Fibroblast of the aortic adventitia (primary cell): ENCODE data around the gene MTERF1. TPM values are rescaled to one million over a fixed set of nuclear protein-coding genes. Genes with fewer than 3 reads are reported as not detected.
A peak's percentile ranks its signal among the peaks of the same experiment; 100 is the strongest.

Experiments
- DNase-seq: peaks from one replicate; pipeline ENCODE4 v3.0.0-alpha.2; 2010; ENCODE audit warnings: low read depth
- H3K4me3 ChIP-seq: 2 replicates; pipeline ENCODE4 v1.5.1; 2011; ENCODE audit warnings: low read depth, mild to moderate bottlenecking, control low read depth, low read length, moderate library complexity
- total RNA-seq: library from RNA; depleted of rRNA; stranded (reverse); fragments of >200 nt; gene quantifications from 2 replicates; pipeline ENCODE4 v1.2.3, GENCODE V29; 2012; ENCODE audit warnings: low replicate concordance
- TF ChIP-seq, protein P1 (sequence below): IDR thresholded peaks from 2 replicates; pipeline ENCODE4 v1.5.1; 2011; ENCODE audit warnings: mild to moderate bottlenecking, low read length, control low read depth, inconsistent platforms; ENCODE audit not compliant: insufficient read depth

MTERF1 gene, protein sequence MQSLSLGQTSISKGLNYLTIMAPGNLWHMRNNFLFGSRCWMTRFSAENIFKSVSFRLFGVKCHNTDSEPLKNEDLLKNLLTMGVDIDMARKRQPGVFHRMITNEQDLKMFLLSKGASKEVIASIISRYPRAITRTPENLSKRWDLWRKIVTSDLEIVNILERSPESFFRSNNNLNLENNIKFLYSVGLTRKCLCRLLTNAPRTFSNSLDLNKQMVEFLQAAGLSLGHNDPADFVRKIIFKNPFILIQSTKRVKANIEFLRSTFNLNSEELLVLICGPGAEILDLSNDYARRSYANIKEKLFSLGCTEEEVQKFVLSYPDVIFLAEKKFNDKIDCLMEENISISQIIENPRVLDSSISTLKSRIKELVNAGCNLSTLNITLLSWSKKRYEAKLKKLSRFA
- 10.9 and 15.8 TPM in 2 replicates for total RNA-seq

DNA sequence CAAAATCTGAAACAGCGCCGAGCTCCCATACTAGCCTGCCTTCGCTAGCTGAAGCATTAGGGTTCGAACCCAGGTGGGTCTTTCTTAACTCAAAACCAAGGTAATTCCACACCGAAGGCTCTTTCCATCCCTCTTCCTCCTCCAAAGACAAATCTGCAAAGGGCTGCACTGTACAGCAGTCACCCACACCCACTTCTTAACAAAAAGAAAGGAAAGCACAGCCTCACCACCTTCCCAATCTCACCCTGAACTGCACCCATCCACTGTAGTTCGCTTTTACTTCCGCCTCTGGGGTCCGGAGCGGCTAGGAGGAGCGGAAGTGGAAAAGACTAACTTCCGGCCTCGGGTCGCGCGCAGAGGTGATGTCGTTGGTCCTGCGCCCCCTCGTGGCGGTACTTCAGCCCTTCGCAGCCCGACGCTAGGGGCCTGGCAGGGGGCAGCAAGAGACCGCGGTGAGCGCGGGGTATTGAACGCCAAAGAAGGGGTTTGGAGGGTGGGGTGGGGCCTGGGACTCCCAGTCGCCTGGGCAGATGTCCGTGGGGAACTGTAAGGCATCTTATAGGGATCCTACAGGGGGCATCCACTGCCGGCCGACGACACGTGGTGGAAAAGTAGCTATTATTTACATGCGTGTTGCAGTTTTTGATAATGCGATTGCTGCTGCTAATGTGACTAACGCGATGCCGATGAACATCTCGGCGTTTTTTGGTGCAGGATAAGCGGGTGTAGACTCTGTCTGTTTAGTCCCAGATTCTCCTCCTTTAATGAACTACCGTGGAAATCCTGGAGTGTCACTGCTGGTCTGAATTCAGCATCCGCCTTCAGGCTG is at the start of gene MTERF1:
Gene MTERF1 (minus strand): TSS at position 290 of the 829 bp plus-strand sequence. CDS start 619 bp downstream, outside the sequence.
- TF ChIP-seq, protein P1, sequence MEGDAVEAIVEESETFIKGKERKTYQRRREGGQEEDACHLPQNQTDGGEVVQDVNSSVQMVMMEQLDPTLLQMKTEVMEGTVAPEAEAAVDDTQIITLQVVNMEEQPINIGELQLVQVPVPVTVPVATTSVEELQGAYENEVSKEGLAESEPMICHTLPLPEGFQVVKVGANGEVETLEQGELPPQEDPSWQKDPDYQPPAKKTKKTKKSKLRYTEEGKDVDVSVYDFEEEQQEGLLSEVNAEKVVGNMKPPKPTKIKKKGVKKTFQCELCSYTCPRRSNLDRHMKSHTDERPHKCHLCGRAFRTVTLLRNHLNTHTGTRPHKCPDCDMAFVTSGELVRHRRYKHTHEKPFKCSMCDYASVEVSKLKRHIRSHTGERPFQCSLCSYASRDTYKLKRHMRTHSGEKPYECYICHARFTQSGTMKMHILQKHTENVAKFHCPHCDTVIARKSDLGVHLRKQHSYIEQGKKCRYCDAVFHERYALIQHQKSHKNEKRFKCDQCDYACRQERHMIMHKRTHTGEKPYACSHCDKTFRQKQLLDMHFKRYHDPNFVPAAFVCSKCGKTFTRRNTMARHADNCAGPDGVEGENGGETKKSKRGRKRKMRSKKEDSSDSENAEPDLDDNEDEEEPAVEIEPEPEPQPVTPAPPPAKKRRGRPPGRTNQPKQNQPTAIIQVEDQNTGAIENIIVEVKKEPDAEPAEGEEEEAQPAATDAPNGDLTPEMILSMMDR, result peak; percentile 98
- DNase-seq, result peak; percentile 92
- H3K4me3 ChIP-seq, result peak within 1 kb of the TSS; percentile 87

DNA sequence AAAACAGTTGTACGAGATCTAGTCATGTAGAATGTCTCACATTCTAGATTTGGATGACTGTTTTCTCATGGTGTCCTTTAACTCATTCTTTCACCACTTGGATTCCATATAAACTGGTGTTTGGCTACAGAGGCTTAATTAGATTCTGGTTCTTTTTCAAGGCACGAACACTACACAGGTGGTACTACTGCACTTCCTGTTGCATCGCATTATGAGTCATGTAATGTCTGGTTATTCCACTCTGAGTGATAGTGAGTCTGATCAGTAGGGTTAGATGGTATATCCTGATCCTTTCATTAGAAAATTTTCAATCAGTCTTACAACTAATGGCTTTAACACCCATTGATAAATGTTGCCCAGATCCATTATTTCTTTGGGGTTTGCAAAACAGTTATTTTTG is 49.0 kb upstream of the MTERF1 start:
- TF ChIP-seq, protein P1, result no peak
- no peak overlapping the region for H3K4me3 ChIP-seq
- DNase-seq, result no peak

DNA sequence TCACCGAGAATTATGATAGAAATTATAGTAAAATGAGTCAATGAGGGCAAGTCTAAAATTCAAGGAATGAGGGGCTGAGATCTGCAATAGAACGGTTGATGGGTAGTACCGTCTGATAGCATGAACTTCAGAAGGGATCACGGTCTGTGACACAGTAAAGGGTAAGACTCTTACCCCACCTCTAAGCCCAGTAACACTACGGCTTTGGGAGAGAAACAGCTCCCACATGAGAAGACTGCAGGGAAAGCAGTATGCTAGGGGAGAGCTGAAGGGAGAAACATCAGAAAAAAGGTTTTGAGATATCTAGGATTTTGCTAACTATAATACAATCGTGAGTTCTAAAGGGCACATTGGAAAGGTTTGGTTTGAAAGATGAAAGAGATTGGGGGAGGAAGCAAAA is 47.4 kb upstream of the MTERF1 start:
- TF ChIP-seq, protein P1, result no peak
- no peak overlapping the region for H3K4me3 ChIP-seq
- DNase-seq, result no peak

DNA sequence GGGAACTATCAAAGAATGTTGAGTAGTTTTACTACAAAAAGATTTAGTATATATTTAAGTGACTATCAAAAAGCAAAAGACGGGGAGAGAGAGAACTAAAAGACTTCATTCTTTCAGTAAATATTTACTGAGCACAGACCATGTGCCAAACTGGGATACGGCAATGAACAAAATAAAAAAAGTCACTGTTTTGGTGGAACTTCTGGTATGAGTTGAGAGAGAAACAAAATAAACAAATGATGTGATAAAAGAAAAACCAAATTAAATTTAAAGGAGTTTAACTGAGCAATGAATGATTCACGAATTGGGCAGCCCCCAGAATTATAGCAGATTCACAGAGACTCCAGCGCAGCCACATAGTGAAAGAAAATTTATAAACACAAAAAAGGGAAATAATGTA is 42.4 kb upstream of the MTERF1 start:
- TF ChIP-seq, protein P1, result no peak
- DNase-seq, result no peak
- no peak overlapping the region for H3K4me3 ChIP-seq

DNA sequence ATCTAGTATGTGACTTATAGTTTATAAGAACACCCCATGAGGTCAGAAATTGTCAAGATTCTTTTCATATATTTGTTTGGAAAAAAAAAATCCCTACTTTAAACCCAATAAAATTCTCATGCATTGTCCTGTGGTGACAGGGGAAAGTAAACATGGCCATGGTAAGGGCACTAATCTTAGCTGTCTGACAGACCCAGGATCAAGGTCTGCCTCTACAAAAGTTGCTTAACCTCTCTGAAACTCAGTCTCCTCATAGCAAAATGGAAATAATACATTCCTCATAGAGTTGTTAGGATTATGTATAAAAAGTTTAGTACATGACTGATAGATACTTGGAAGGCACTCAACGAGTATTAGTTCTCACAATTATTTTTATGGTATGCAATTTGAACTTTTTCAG is 37.9 kb upstream of the MTERF1 start:
- no peak overlapping the region for H3K4me3 ChIP-seq
- TF ChIP-seq, protein P1, result no peak
- no peak for DNase-seq

DNA sequence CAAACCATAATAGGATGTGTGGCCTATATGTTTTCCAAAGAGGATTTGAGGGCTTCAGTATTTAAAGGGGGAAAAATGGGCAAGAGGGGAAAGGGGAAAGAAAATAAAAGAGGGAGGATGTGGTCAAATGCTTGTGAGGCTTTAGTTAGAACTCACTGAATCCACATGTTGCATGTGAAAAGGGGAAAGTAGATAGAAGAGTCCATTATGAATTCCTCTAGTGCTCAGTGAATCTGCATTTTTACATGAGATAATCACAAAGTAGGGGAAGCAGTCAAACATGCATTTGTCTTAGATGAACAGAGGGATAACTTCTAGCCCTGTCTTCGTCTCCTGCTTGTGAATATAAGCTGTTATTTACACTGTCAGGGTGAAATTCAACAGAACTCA is 35.5 kb upstream of the MTERF1 start:
- DNase-seq, result no peak
- TF ChIP-seq, protein P1, result no peak
- no peak overlapping the region for H3K4me3 ChIP-seq
